Measurements from ENCODE around the gene ACTR3C.

DNA sequence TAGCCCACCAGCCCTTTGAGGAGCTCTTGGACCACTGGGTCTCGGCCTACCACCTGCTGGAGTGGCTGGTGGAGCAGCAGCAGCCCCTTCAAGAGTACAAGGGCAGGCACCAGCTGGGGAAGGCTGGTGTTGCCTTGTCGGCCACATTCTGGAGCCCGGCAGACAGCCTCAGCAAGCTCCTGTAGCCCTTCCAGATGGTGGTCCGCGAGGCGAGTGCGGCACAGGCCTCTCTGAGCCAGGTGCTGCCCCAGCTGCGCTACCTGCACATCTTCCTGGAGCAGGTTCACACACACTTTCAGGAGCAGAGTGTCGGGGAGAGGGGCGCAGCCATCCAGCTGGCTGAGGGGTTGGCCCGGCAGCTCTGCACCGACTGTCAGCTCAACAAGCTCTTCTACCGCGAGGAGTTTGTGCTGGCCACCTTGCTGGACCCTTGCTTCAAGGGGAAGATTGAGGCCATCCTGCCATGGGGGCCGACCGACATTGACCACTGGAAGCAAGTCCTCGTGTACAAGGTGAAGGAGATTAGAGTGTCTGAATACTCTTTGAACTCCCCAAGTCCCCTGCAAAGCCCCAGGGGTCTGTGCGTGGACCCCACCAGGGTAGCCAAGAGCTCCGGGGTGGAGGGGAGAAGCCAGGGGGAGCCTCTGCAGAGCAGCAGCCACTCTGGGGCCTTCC lies 7.0 kb upstream of the ACTR3C start:
- no peak for TF ChIP-seq CTCF (IDR thresholded peaks at IDR 0.05 in 2 of 3, conservative IDR thresholded peaks at IDR 0.05 in 1 of 3; ENCODE audit: control insufficient read depth in 2 of 3, extremely low read depth in 1 of 3, insufficient read depth in 1 of 3, low read depth in 3 of 3, low read length in 3 of 3)
- TF ChIP-seq, protein P1, sequence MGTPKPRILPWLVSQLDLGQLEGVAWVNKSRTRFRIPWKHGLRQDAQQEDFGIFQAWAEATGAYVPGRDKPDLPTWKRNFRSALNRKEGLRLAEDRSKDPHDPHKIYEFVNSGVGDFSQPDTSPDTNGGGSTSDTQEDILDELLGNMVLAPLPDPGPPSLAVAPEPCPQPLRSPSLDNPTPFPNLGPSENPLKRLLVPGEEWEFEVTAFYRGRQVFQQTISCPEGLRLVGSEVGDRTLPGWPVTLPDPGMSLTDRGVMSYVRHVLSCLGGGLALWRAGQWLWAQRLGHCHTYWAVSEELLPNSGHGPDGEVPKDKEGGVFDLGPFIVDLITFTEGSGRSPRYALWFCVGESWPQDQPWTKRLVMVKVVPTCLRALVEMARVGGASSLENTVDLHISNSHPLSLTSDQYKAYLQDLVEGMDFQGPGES (IDR thresholded peaks at IDR 0.05), result no peak
- no peak for TF ChIP-seq HDAC6 (IDR thresholded peaks at IDR 0.05; ENCODE audit: unreplicated experiment)
- no peak for TF ChIP-seq FOXK2 (IDR thresholded peaks at IDR 0.05)
- TF ChIP-seq RUNX3 (IDR thresholded peaks at IDR 0.05; ENCODE audit: low read length), result no peak
- no peak for TF ChIP-seq ATF2 (IDR thresholded peaks at IDR 0.05; ENCODE audit: low read length)
- TF ChIP-seq POLR2AphosphoS5 (IDR thresholded peaks at IDR 0.05; ENCODE audit: low read length), result no peak
- no peak for TF ChIP-seq SPI1 (IDR thresholded peaks at IDR 0.05; ENCODE audit: borderline replicate concordance, insufficient read depth, low read depth, low read length)
- TF ChIP-seq MAX (IDR thresholded peaks at IDR 0.05; ENCODE audit: low read depth, low read length), result no peak
- TF ChIP-seq, protein P2, sequence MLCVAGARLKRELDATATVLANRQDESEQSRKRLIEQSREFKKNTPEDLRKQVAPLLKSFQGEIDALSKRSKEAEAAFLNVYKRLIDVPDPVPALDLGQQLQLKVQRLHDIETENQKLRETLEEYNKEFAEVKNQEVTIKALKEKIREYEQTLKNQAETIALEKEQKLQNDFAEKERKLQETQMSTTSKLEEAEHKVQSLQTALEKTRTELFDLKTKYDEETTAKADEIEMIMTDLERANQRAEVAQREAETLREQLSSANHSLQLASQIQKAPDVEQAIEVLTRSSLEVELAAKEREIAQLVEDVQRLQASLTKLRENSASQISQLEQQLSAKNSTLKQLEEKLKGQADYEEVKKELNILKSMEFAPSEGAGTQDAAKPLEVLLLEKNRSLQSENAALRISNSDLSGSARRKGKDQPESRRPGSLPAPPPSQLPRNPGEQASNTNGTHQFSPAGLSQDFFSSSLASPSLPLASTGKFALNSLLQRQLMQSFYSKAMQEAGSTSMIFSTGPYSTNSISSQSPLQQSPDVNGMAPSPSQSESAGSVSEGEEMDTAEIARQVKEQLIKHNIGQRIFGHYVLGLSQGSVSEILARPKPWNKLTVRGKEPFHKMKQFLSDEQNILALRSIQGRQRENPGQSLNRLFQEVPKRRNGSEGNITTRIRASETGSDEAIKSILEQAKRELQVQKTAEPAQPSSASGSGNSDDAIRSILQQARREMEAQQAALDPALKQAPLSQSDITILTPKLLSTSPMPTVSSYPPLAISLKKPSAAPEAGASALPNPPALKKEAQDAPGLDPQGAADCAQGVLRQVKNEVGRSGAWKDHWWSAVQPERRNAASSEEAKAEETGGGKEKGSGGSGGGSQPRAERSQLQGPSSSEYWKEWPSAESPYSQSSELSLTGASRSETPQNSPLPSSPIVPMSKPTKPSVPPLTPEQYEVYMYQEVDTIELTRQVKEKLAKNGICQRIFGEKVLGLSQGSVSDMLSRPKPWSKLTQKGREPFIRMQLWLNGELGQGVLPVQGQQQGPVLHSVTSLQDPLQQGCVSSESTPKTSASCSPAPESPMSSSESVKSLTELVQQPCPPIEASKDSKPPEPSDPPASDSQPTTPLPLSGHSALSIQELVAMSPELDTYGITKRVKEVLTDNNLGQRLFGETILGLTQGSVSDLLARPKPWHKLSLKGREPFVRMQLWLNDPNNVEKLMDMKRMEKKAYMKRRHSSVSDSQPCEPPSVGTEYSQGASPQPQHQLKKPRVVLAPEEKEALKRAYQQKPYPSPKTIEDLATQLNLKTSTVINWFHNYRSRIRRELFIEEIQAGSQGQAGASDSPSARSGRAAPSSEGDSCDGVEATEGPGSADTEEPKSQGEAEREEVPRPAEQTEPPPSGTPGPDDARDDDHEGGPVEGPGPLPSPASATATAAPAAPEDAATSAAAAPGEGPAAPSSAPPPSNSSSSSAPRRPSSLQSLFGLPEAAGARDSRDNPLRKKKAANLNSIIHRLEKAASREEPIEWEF (IDR thresholded peaks at IDR 0.05; ENCODE audit: insufficient replicate concordance, low read depth, low read length), result no peak
